Naive thymus-derived CD4-positive, alpha-beta T cell (primary cell): ENCODE results near the gene DLGAP3. TPM values are rescaled to one million over a fixed set of nuclear protein-coding genes. Genes with fewer than 3 reads are reported as not detected.
A peak's percentile ranks its signal among the peaks of the same experiment; 100 is the strongest.
"Not testable (repeated sequence)": the region's sequence is repeated elsewhere in the genome, so short reads cannot be mapped to it uniquely, and the experiment has no call there.

Source experiments
- ATAC-seq: fragments of 150-1000 bp; cut with Tn5 transposase; 2 replicates; pipeline ENCODE4 v1.10.0; 2021; ENCODE audit warnings: mild to moderate bottlenecking, moderate library complexity
- CTCF ChIA-PET: fragments of 350-600 bp; sonication (Branson Sonifier 250); formaldehyde crosslinking; loops from one replicate; lab custom pipeline; 2021; ENCODE audit warnings: antibody characterized with exemption; lab: Charles Lee
- POLR2A ChIA-PET: fragments of 350-600 bp; sonication (Branson Sonifier 250); formaldehyde crosslinking; loops from one replicate; lab custom pipeline; 2021; ENCODE audit warnings: antibody characterized with exemption, inconsistent platforms; lab: Charles Lee
- DNase-seq, 9 donors: peaks; one replicate each; pipeline versions ENCODE4 v3.0.0 to v3.0.0-alpha.2; 2020 to 2022; ENCODE audit warnings: mixed read lengths in 1 of 9
- H3K27ac ChIP-seq: one replicate; pipeline ENCODE4 v1.7.0; 2013; ENCODE audit warnings: mild to moderate bottlenecking, low read depth, low read length, moderate library complexity
- H3K27me3 ChIP-seq, 2 donors: one replicate each; pipeline ENCODE4 v1.7.0; 2013; ENCODE audit warnings: low read length in 2 of 2, mild to moderate bottlenecking in 2 of 2, moderate library complexity in 2 of 2; ENCODE audit not compliant: control insufficient read depth in 2 of 2, insufficient read depth in 2 of 2
- H3K36me3 ChIP-seq, 3 experiments: 1 replicate in 2 of 3; 2 replicates in 1 of 3; pipeline ENCODE4 v1.7.0; 2013; ENCODE audit warnings: low read length in 3 of 3, mild to moderate bottlenecking in 3 of 3, moderate library complexity in 1 of 3; ENCODE audit not compliant: insufficient read depth in 3 of 3, control insufficient read depth in 2 of 3
- H3K4me1 ChIP-seq, 2 donors: one replicate each; pipeline ENCODE4 v1.7.0; 2013; ENCODE audit warnings: low read length in 2 of 2, mild to moderate bottlenecking in 2 of 2, moderate library complexity in 1 of 2; ENCODE audit not compliant: control insufficient read depth in 2 of 2, insufficient read depth in 2 of 2
- H3K4me3 ChIP-seq: 2 replicates; pipeline ENCODE4 v1.7.0; 2013; ENCODE audit warnings: mild to moderate bottlenecking, low read length
- H3K9me3 ChIP-seq, 3 experiments: 1 replicate in 2 of 3; 2 replicates in 1 of 3; pipeline ENCODE4 v1.7.0; 2013; ENCODE audit warnings: low read length in 3 of 3; ENCODE audit not compliant: control insufficient read depth in 2 of 3
- H3K27ac Mint-ChIP-seq, 9 donors: one replicate each; pipeline ENCODE4 v1.8.0; 2020 to 2022; ENCODE audit warnings: mixed read lengths in 9 of 9, mild to moderate bottlenecking in 8 of 9, moderate library complexity in 5 of 9, inconsistent platforms in 2 of 9
- H3K27me3 Mint-ChIP-seq, 5 donors: one replicate each; pipeline ENCODE4 v1.8.0; 2021 to 2022; ENCODE audit warnings: mixed read lengths in 5 of 5, mild to moderate bottlenecking in 1 of 5
- H3K36me3 Mint-ChIP-seq, 5 donors: one replicate each; pipeline ENCODE4 v1.8.0; 2020 to 2022; ENCODE audit warnings: mixed read lengths in 5 of 5, mild to moderate bottlenecking in 3 of 5, inconsistent platforms in 1 of 5
- H3K4me1 Mint-ChIP-seq, 7 donors: one replicate each; pipeline ENCODE4 v1.8.0; 2020 to 2022; ENCODE audit warnings: mixed read lengths in 7 of 7, mild to moderate bottlenecking in 3 of 7, inconsistent platforms in 1 of 7
- H3K4me3 Mint-ChIP-seq, 10 donors: one replicate each; pipeline ENCODE4 v1.8.0; 2020 to 2022; ENCODE audit warnings: mild to moderate bottlenecking in 10 of 10, mixed read lengths in 10 of 10, moderate library complexity in 6 of 10, inconsistent platforms in 2 of 10
- H3K9me3 Mint-ChIP-seq, 11 donors: one replicate each; pipeline ENCODE4 v1.8.0; 2020 to 2022; ENCODE audit warnings: mixed read lengths in 11 of 11, mild to moderate bottlenecking in 4 of 11, inconsistent platforms in 1 of 11, moderate library complexity in 1 of 11
- intact Hi-C, 2 donors: fragments of 100-400 bp; cut with micrococcal nuclease; formaldehyde crosslinking; loops; one replicate each; pipeline ENCODE4 v1.15.1; 2023
- polyA plus RNA-seq, 2 donors: library from polyadenylated mRNA; unstranded; fragments of 300-500 nt; fragmentation: Illumina TruSeq; gene quantifications; one replicate each; pipeline ENCODE4 v1.2.3, GENCODE V29; 2021
- total RNA-seq, 6 experiments: library from RNA in 5 of 6; stranded (reverse) in 5 of 6; gene quantifications; 1 replicate in 5 of 6; 2 replicates in 1 of 6; pipeline ENCODE4 v1.2.3 and lab custom pipeline; 2021 to 2026

Gene DLGAP3
- total and polyA plus RNA-seq, 7 experiments from 2014 or later, result 0.13 to 1.4 (median 1.2) TPM; not detected in 1

GRCh38 chr1:34968297-34968696 is 38.8 kb upstream of the DLGAP3 start:
- H3K4me1 ChIP-seq, H3K36me3 ChIP-seq, H3K27me3 ChIP-seq, POLR2A ChIA-PET, H3K9me3 Mint-ChIP-seq, H3K4me3 ChIP-seq, intact Hi-C loops, H3K27ac ChIP-seq, CTCF ChIA-PET, H3K27me3 Mint-ChIP-seq, H3K36me3 Mint-ChIP-seq, H3K9me3 ChIP-seq, DNase-seq: not testable (repeated sequence)
- Mint-ChIP-seq H3K27ac (peak overlapping the region in 1 of 9 donors; percentile 17), H3K4me1 (peaks cover 0 to 18% (median 4%) of the 10 kb centered on the region in 7 donors), H3K4me3 (peak overlapping the region in 3 of 10 donors; percentile 5 to 28 (median 19))
- peak; percentile 85 for ATAC-seq

- DNase-seq, POLR2A ChIA-PET, H3K4me3 Mint-ChIP-seq, H3K27me3 Mint-ChIP-seq, H3K4me3 ChIP-seq, H3K9me3 ChIP-seq, H3K27me3 ChIP-seq, H3K9me3 Mint-ChIP-seq, CTCF ChIA-PET, H3K27ac Mint-ChIP-seq, H3K36me3 ChIP-seq, H3K27ac ChIP-seq, intact Hi-C loops, H3K4me1 ChIP-seq, H3K36me3 Mint-ChIP-seq, ATAC-seq: not testable (repeated sequence)
- H3K4me1 Mint-ChIP-seq, result peaks cover 0 to 18% (median 4%) of the 10 kb centered on the region in 7 donors
Measured at GRCh38 chr1:34967672-34968071, 38.2 kb upstream of the DLGAP3 start.

GRCh38 chr1:34965597-34965996 is 36.1 kb upstream of the DLGAP3 start:
- POLR2A ChIA-PET, result no interaction called here
- H3K27me3 ChIP-seq, result no peaks in the 10 kb centered on the region
- H3K9me3 ChIP-seq, result no peaks in the 10 kb centered on the region
- no peaks in the 10 kb centered on the region for H3K36me3 ChIP-seq
- DNase-seq (no peak), ATAC-seq (no peak)
- Mint-ChIP-seq H3K27me3 (peaks cover 0 to 10% (median 0%) of the 10 kb centered on the region in 5 donors), H3K4me1 (peaks cover 0 to 9% (median 4%) of the 10 kb centered on the region in 7 donors), H3K27ac (no peak overlapping the region), H3K4me3 (no peak overlapping the region), H3K9me3 (peaks cover 0 to 3% (median 0%) of the 10 kb centered on the region in 11 donors), H3K36me3 (peaks cover 0 to 2% (median 0%) of the 10 kb centered on the region in 5 donors)
- CTCF ChIA-PET, result no interaction called here
- peaks cover 8 to 9% of the 10 kb centered on the region in 2 donors for H3K4me1 ChIP-seq
- intact Hi-C loops, result no loop called here
- no peak overlapping the region for H3K4me3 ChIP-seq
- H3K27ac ChIP-seq, result no peak overlapping the region

GRCh38 chr1:34950428-34950827 is 21.0 kb upstream of the DLGAP3 start:
- ChIA-PET CTCF (no interaction called here), POLR2A (no interaction called here)
- Mint-ChIP-seq H3K36me3 (peaks cover 0 to 21% (median 14%) of the 10 kb centered on the region in 5 donors), H3K9me3 (peaks cover 0 to 8% (median 6%) of the 10 kb centered on the region in 11 donors), H3K4me1 (no peaks in the 10 kb centered on the region), H3K27ac (no peak overlapping the region), H3K27me3 (peaks cover 2 to 26% (median 13%) of the 10 kb centered on the region in 5 donors), H3K4me3 (no peak overlapping the region)
- H3K9me3 ChIP-seq, result no peaks in the 10 kb centered on the region
- H3K27ac ChIP-seq, result no peak overlapping the region
- H3K4me3 ChIP-seq, result no peak overlapping the region
- no peaks in the 10 kb centered on the region for H3K27me3 ChIP-seq
- H3K36me3 ChIP-seq, result no peaks in the 10 kb centered on the region
- DNase-seq (no peak), ATAC-seq (no peak)
- intact Hi-C loops, result no loop called here
- no peaks in the 10 kb centered on the region for H3K4me1 ChIP-seq

GRCh38 chr1:34948739-34949138 is 19.3 kb upstream of the DLGAP3 start:
- H3K27ac ChIP-seq, H3K4me1 Mint-ChIP-seq, H3K36me3 ChIP-seq, DNase-seq, H3K27ac Mint-ChIP-seq, CTCF ChIA-PET, H3K9me3 Mint-ChIP-seq, H3K4me1 ChIP-seq, ATAC-seq, H3K4me3 ChIP-seq, H3K9me3 ChIP-seq, intact Hi-C loops, H3K4me3 Mint-ChIP-seq, H3K27me3 ChIP-seq: not testable (repeated sequence)
- Mint-ChIP-seq H3K36me3 (peaks cover 0 to 14% (median 13%) of the 10 kb centered on the region in 5 donors), H3K27me3 (peaks cover 9 to 29% (median 22%) of the 10 kb centered on the region in 5 donors)
- POLR2A ChIA-PET, result interaction anchor here (0.6 kb wide), 1 partner anchor 81 kb away, joined by 4 read pairs; no protein-coding TSS in a partner anchor

- DNase-seq, H3K4me3 Mint-ChIP-seq, intact Hi-C loops, POLR2A ChIA-PET, CTCF ChIA-PET, H3K4me1 Mint-ChIP-seq, H3K27ac Mint-ChIP-seq, H3K9me3 Mint-ChIP-seq, H3K36me3 ChIP-seq, H3K4me1 ChIP-seq, ATAC-seq, H3K4me3 ChIP-seq, H3K9me3 ChIP-seq, H3K27ac ChIP-seq, H3K27me3 ChIP-seq: not testable (repeated sequence)
- H3K27me3 Mint-ChIP-seq, result peaks cover 12 to 37% (median 24%) of the 10 kb centered on the region in 5 donors
- peaks cover 0 to 14% (median 11%) of the 10 kb centered on the region in 5 donors for H3K36me3 Mint-ChIP-seq
Measured at GRCh38 chr1:34947641-34948314, 18.3 kb upstream of the DLGAP3 start.

- intact Hi-C loops, result no loop called here
- H3K27ac ChIP-seq, result no peak overlapping the region
- H3K36me3 ChIP-seq, result no peaks in the 10 kb centered on the region
- CTCF ChIA-PET, result no interaction called here
- no peak for DNase-seq
- Mint-ChIP-seq H3K4me1 (no peaks in the 10 kb centered on the region), H3K9me3 (peaks cover 0 to 6% (median 4%) of the 10 kb centered on the region in 11 donors), H3K36me3 (peaks cover 0 to 11% (median 6%) of the 10 kb centered on the region in 5 donors), H3K4me3 (no peak overlapping the region), H3K27ac (no peak overlapping the region), H3K27me3 (peaks cover 15 to 41% (median 28%) of the 10 kb centered on the region in 5 donors)
- no peaks in the 10 kb centered on the region for H3K4me1 ChIP-seq
- H3K4me3 ChIP-seq, result no peak overlapping the region
- ATAC-seq, result no peak
- POLR2A ChIA-PET, result no interaction called here
- no peaks in the 10 kb centered on the region for H3K9me3 ChIP-seq
- peaks cover 0 to 2% of the 10 kb centered on the region in 2 donors for H3K27me3 ChIP-seq
Measured at GRCh38 chr1:34946211-34946610, 16.8 kb upstream of the DLGAP3 start.
